Caco-2 (cell line): ENCODE results near the gene TRIM15. TPM values are rescaled to one million over a fixed set of nuclear protein-coding genes. Genes with fewer than 3 reads are reported as not detected.
"Not testable (repeated sequence)": the region's sequence is repeated elsewhere in the genome, so short reads cannot be mapped to it uniquely, and the experiment has no call there.

Experiments used
- BruUV-seq: library from RNA; stranded (reverse); fragments of 400-500 nt; replicated peaks from 2 replicates; lab custom pipeline; 2021; lab: Mats Ljungman, UMichigan
- CTCF ChIA-PET: fragments of 300-600 bp; sonication (Branson Sonifier 250); formaldehyde crosslinking; loops from one replicate; lab custom pipeline; 2022; ENCODE audit warnings: antibody characterized with exemption; lab: Charles Lee
- POLR2A ChIA-PET: fragments of 300-600 bp; sonication (Branson Sonifier 250); formaldehyde crosslinking; loops from one replicate; lab custom pipeline; 2022; ENCODE audit warnings: antibody characterized with exemption; lab: Charles Lee
- DNase-seq, 2 experiments: peaks; one replicate each; pipeline versions ENCODE4 v3.0.0 to v3.0.0-alpha.2; 2020 to 2022
- H3K27me3 ChIP-seq: replicated peaks from 2 replicates; pipeline ENCODE4 v1.6.0; 2011; ENCODE audit warnings: low read length; ENCODE audit not compliant: control insufficient read depth, insufficient read depth
- H3K36me3 ChIP-seq: 2 replicates; pipeline ENCODE4 v1.5.1; 2011; ENCODE audit warnings: low read length; ENCODE audit not compliant: control insufficient read depth, insufficient read depth
- H3K4me1 ChIP-seq: fragments of 250-450 bp; sonication (Bioruptor Pico); 2 replicates; pipeline ENCODE4 v1.5.1; 2020; ENCODE audit warnings: mild to moderate bottlenecking
- H3K4me3 ChIP-seq: 2 replicates; pipeline ENCODE4 v1.5.1; 2011; ENCODE audit warnings: low read depth, mild to moderate bottlenecking, control low read depth, low read length
- H3K9me3 ChIP-seq: fragments of 250-450 bp; sonication (Bioruptor Pico); 2 replicates; pipeline ENCODE4 v1.5.1; 2020; ENCODE audit warnings: mild to moderate bottlenecking, moderate library complexity
- H3K27ac Mint-ChIP-seq: one replicate; pipeline ENCODE4 v1.8.0; 2022; ENCODE audit warnings: mixed read lengths; ENCODE audit not compliant: unreplicated experiment
- H3K27me3 Mint-ChIP-seq: one replicate; pipeline ENCODE4 v1.8.0; 2022; ENCODE audit warnings: mixed read lengths; ENCODE audit not compliant: insufficient read depth, unreplicated experiment
- H3K36me3 Mint-ChIP-seq: one replicate; pipeline ENCODE4 v1.8.0; 2022; ENCODE audit warnings: mild to moderate bottlenecking, mixed read lengths; ENCODE audit not compliant: insufficient read depth, unreplicated experiment
- H3K4me1 Mint-ChIP-seq: one replicate; pipeline ENCODE4 v1.8.0; 2022; ENCODE audit warnings: low read depth, mixed read lengths; ENCODE audit not compliant: unreplicated experiment
- H3K4me3 Mint-ChIP-seq: one replicate; pipeline ENCODE4 v1.8.0; 2022; ENCODE audit warnings: mild to moderate bottlenecking, moderate library complexity, mixed read lengths; ENCODE audit not compliant: unreplicated experiment
- H3K9me3 Mint-ChIP-seq: one replicate; pipeline ENCODE4 v1.8.0; 2022; ENCODE audit warnings: mixed read lengths; ENCODE audit not compliant: unreplicated experiment
- CTCF ChIP-seq, 2 experiments: fragments of 200-600 bp in 1 of 2; IDR thresholded peaks; 1 replicate in 1 of 2; 2 replicates in 1 of 2; pipeline versions ENCODE4 v1.5.1 to v1.8.0; 2011 to 2022; ENCODE audit warnings: antibody characterized with exemption in 1 of 2, control low read depth in 1 of 2, inconsistent platforms in 1 of 2, low read depth in 1 of 2, low read length in 1 of 2, mild to moderate bottlenecking in 1 of 2, moderate library complexity in 1 of 2; ENCODE audit not compliant: insufficient read depth in 1 of 2, severe bottlenecking in 1 of 2, unreplicated experiment in 1 of 2
- intact Hi-C: fragments of 100-400 bp; cut with micrococcal nuclease; formaldehyde crosslinking; loops from one replicate; pipeline ENCODE4 v1.10.0; 2022; ENCODE audit not compliant: unreplicated experiment
- total RNA-seq: library from RNA; stranded (reverse); gene quantifications from 2 replicates; pipeline ENCODE4 v1.2.3, GENCODE V29; 2022

Gene TRIM15
- total RNA-seq, 1 experiment from 2014 or later, result 6.9 TPM

DNA sequence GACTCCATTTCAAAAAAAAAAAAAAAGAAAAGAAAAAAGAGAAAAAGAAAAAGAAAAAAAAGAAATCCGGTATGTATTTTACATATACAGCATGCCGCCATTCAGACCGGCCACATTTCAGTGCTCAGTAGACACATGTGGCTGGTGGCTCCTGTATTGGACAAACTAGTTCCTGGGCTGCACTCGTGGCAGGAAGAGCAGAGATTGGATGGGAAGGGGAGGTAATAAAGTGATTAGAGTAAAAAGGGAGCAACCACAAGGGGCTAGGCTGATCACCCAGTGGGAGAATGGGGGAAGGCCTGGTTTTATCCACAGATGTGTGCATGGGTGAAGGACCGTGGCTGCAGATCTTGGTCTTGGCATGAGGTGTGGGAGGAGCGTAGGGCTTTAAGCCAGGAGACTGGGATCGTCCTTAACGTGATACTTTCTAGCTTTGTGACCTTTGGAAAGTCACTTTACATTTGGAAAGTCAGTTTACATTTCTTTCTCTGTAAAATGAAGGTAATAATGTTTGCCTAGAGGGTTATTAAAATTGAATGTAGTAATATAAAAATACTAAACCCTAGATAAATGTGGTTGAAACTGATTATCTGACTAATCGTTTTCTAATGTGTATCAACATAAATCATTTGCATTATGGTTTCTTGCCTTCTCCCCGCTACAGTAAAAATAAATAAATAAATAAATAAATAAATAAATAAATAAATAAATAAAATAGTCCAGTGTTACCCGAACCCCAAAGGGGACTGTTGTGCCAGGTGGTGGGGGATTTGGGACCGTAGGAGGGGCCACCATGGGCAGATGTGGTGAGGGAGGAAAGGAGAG lies 869 bp upstream of the TRIM15 start:
- DNase-seq, result no peak
- H3K27me3 ChIP-seq, result no peaks in the 10 kb centered on the region
- peaks cover 1% of the 10 kb centered on the region for H3K36me3 ChIP-seq
- no peaks in the 10 kb centered on the region for H3K9me3 ChIP-seq
- intact Hi-C loops, result loop anchor here (1.0 to 5.0 kb wide), 3 partner anchors 44 to 100 kb away; partner anchors contain the start of gene POLR1H
- no peaks in the 10 kb centered on the region for H3K27me3 Mint-ChIP-seq
- no peak for TF ChIP-seq CTCF (IDR thresholded peaks at IDR 0.05; ENCODE audit: insufficient read depth in 1 of 2, low read depth in 1 of 2, low read length in 1 of 2, severe bottlenecking in 1 of 2, unreplicated experiment in 1 of 2)
- no peaks in the 10 kb centered on the region for H3K9me3 Mint-ChIP-seq
- POLR2A ChIA-PET, result no interaction called here
- no peaks in the 10 kb centered on the region for H3K4me1 ChIP-seq
- H3K4me3 Mint-ChIP-seq, result peak overlapping the region; percentile 92
- H3K4me3 ChIP-seq, result peak overlapping the region; percentile 89
- H3K36me3 Mint-ChIP-seq, result no peaks in the 10 kb centered on the region
- H3K4me1 Mint-ChIP-seq, result peaks cover 14% of the 10 kb centered on the region
- no peak overlapping the region for H3K27ac Mint-ChIP-seq
- CTCF ChIA-PET, result interaction anchor here (2.2 kb wide), 1 partner anchor 59 kb away, joined by 12 read pairs; no protein-coding TSS in a partner anchor
- BruUV-seq, result TSS peak; percentile 66

DNA sequence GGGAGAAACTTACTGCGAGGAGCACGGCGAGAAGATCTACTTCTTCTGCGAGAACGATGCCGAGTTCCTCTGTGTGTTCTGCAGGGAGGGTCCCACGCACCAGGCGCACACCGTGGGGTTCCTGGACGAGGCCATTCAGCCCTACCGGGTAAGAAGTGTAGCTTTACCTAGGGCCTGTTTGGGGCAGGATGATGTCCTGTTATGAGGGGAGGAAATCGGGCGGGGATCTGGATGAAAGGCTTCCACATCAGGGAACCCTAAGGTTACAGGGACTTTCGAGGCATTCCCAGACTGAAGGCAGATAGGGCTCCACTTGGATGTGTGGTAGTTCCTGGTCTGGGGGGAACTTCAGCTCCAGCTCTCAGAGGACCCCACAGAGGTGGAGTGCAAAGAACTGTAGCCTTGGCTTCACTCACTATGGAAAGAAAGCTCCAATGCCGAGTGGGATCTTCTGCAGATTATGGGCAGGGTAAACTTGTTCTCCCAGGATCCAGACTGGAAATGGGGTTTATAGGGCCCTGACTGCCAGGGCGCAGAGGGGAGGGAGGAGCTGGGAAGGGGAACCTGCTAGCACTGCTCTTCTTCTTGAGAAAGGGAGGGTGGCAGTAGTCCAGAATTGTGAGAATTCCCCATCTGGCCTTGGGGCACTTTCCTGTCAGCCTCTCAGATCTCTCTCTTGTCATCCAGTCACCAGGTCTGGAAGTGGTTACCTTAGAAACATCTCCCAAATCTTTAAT lies 740 bp downstream of the TRIM15 start:
- H3K27ac Mint-ChIP-seq, result peak overlapping the region; percentile 92
- POLR2A ChIA-PET, result no interaction called here
- H3K36me3 ChIP-seq, result peaks cover 1% of the 10 kb centered on the region
- DNase-seq, result no peak
- no TSS peak for BruUV-seq
- H3K27me3 Mint-ChIP-seq, result no peaks in the 10 kb centered on the region
- CTCF ChIA-PET, result interaction anchor here (1.0 to 2.2 kb wide), 2 partner anchors 33 to 61 kb away, joined by 4 to 12 read pairs; no protein-coding TSS in a partner anchor
- no peaks in the 10 kb centered on the region for H3K36me3 Mint-ChIP-seq
- H3K4me3 Mint-ChIP-seq, result peak overlapping the region; percentile 92
- no peaks in the 10 kb centered on the region for H3K9me3 Mint-ChIP-seq
- H3K4me3 ChIP-seq, result peak overlapping the region; percentile 89
- no peak for TF ChIP-seq CTCF (IDR thresholded peaks at IDR 0.05; ENCODE audit: insufficient read depth in 1 of 2, low read depth in 1 of 2, low read length in 1 of 2, severe bottlenecking in 1 of 2, unreplicated experiment in 1 of 2)
- H3K4me1 ChIP-seq, result no peaks in the 10 kb centered on the region
- H3K4me1 Mint-ChIP-seq, result peaks cover 14% of the 10 kb centered on the region
- no peaks in the 10 kb centered on the region for H3K27me3 ChIP-seq
- H3K9me3 ChIP-seq, result no peaks in the 10 kb centered on the region
- intact Hi-C loops, result loop anchor here (1.0 to 5.0 kb wide), 3 partner anchors 43 to 102 kb away; partner anchors contain the start of gene POLR1H

GRCh38 chr6:30164714-30165113 lies 1.4 kb downstream of the TRIM15 start:
- Mint-ChIP-seq H3K9me3 (no peaks in the 10 kb centered on the region), H3K4me1 (peaks cover 14% of the 10 kb centered on the region), H3K27ac (peak overlapping the region; percentile 92), H3K27me3 (no peaks in the 10 kb centered on the region), H3K36me3 (no peaks in the 10 kb centered on the region), H3K4me3 (peak overlapping the region; percentile 92)
- BruUV-seq, result no TSS peak
- Histone ChIP-seq H3K27me3 (no peaks in the 10 kb centered on the region), H3K4me1 (no peaks in the 10 kb centered on the region), H3K4me3 (peak overlapping the region; percentile 89), H3K36me3 (peaks cover 1% of the 10 kb centered on the region), H3K9me3 (no peaks in the 10 kb centered on the region)
- ChIA-PET POLR2A (no interaction called here), CTCF (interaction anchor here (2.2 kb wide), 1 partner anchor 61 kb away, joined by 12 read pairs; no protein-coding TSS in a partner anchor)
- intact Hi-C loops, result loop anchor here (5.0 kb wide), 1 partner anchor 102 kb away; the partner anchor contains the start of gene POLR1H
- DNase-seq, result no peak
- TF ChIP-seq CTCF (IDR thresholded peaks at IDR 0.05; ENCODE audit: insufficient read depth in 1 of 2, low read depth in 1 of 2, low read length in 1 of 2, severe bottlenecking in 1 of 2, unreplicated experiment in 1 of 2), result no peak

DNA sequence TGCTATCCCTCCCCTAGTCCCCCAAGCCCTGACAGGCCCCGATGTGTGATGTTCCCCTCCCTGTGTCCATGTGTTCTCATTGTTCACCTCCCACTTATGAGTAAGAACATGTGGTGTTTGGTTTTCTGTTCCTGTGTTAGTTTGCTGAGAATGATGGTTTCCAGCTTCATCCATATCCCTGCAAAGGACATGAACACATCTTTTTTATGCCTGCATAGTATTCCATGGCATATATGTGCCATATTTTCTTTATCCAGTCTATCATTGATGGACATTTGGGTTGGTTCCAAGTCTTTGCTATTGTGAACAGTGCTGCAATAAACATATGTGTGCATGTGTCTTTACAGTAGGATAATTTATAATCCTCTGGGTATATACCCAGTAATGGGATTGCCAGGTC lies 1.9 kb downstream of the TRIM15 start:
- H3K4me3 ChIP-seq, H3K36me3 ChIP-seq, DNase-seq, CTCF ChIA-PET, H3K27me3 ChIP-seq, H3K9me3 ChIP-seq, H3K36me3 Mint-ChIP-seq, H3K9me3 Mint-ChIP-seq, BruUV-seq, POLR2A ChIA-PET, H3K4me1 ChIP-seq, intact Hi-C loops, H3K27ac Mint-ChIP-seq, H3K27me3 Mint-ChIP-seq: not testable (repeated sequence)
- Mint-ChIP-seq H3K4me1 (peaks cover 14% of the 10 kb centered on the region), H3K4me3 (peak overlapping the region; percentile 92)
